Nephron (organoid): ENCODE results near the gene GPR176.
A peak's percentile ranks its signal among the peaks of the same experiment; 100 is the strongest.

Experiments used
- H3K27ac Mint-ChIP-seq, 3 experiments: 2 replicates each; pipeline ENCODE4 v1.8.0; 2020; ENCODE audit warnings: mixed read lengths in 3 of 3, mild to moderate bottlenecking in 2 of 3, moderate library complexity in 1 of 3
- H3K27me3 Mint-ChIP-seq: 2 replicates; pipeline ENCODE4 v1.8.0; 2021; ENCODE audit warnings: low read depth, mild to moderate bottlenecking, moderate library complexity, mixed read lengths
- H3K36me3 Mint-ChIP-seq: 2 replicates; pipeline ENCODE4 v1.8.0; 2020; ENCODE audit warnings: low read depth, mixed read lengths
- H3K4me1 Mint-ChIP-seq: 2 replicates; pipeline ENCODE4 v1.8.0; 2020; ENCODE audit warnings: mixed read lengths
- H3K4me3 Mint-ChIP-seq, 3 experiments: 2 replicates each; pipeline ENCODE4 v1.8.0; 2020; ENCODE audit warnings: mild to moderate bottlenecking in 3 of 3, mixed read lengths in 3 of 3, moderate library complexity in 2 of 3
- H3K9me3 Mint-ChIP-seq: 2 replicates; pipeline ENCODE4 v1.8.0; 2020; ENCODE audit warnings: mixed read lengths
- CTCF ChIP-seq, 3 experiments: fragments of 200-600 bp; sonication (generic); IDR thresholded peaks; one replicate each; pipeline ENCODE4 v1.5.0; 2021; ENCODE audit warnings: antibody characterized with exemption in 3 of 3; ENCODE audit not compliant: unreplicated experiment in 3 of 3

GPR176 gene

GRCh38 chr15:39942101-39942752 lies 22.2 kb upstream of the GPR176 start:
- Mint-ChIP-seq H3K27me3 (no peaks in the 10 kb centered on the region), H3K4me3 (no peak overlapping the region), H3K9me3 (peaks cover 2% of the 10 kb centered on the region), H3K36me3 (peaks cover 65% of the 10 kb centered on the region), H3K4me1 (peaks cover 26% of the 10 kb centered on the region), H3K27ac (peak overlapping the region in 1 of 3 experiments; percentile 59)
- no peak for TF ChIP-seq CTCF (IDR thresholded peaks at IDR 0.05; ENCODE audit: unreplicated experiment in 3 of 3)

- no peak overlapping the region for H3K27ac Mint-ChIP-seq
- H3K36me3 Mint-ChIP-seq = peaks cover 55% of the 10 kb centered on the region
- no peak overlapping the region for H3K4me3 Mint-ChIP-seq
- no peak for TF ChIP-seq CTCF (IDR thresholded peaks at IDR 0.05; ENCODE audit: unreplicated experiment in 3 of 3)
- H3K9me3 Mint-ChIP-seq = no peaks in the 10 kb centered on the region
- no peaks in the 10 kb centered on the region for H3K27me3 Mint-ChIP-seq
- H3K4me1 Mint-ChIP-seq = peaks cover 32% of the 10 kb centered on the region
These were observed 19.7 kb upstream of the GPR176 start for GRCh38 chr15:39939487-39940452.

- peaks cover 35% of the 10 kb centered on the region for H3K36me3 Mint-ChIP-seq
- no peaks in the 10 kb centered on the region for H3K9me3 Mint-ChIP-seq
- TF ChIP-seq CTCF (IDR thresholded peaks at IDR 0.05; ENCODE audit: unreplicated experiment in 3 of 3) = no peak
- H3K4me1 Mint-ChIP-seq = peaks cover 27% of the 10 kb centered on the region
- H3K27me3 Mint-ChIP-seq = no peaks in the 10 kb centered on the region
- H3K4me3 Mint-ChIP-seq = peak overlapping the region in 1 of 3 experiments; percentile 0
- no peak overlapping the region for H3K27ac Mint-ChIP-seq
These were observed 17.6 kb upstream of the GPR176 start for GRCh38 chr15:39937696-39938095.

- peak overlapping the region; percentile 34 to 60 (median 38) for H3K4me3 Mint-ChIP-seq
- no peak overlapping the region for H3K27ac Mint-ChIP-seq
- H3K36me3 Mint-ChIP-seq = peaks cover 30% of the 10 kb centered on the region
- H3K27me3 Mint-ChIP-seq = no peaks in the 10 kb centered on the region
- TF ChIP-seq CTCF (IDR thresholded peaks at IDR 0.05; ENCODE audit: unreplicated experiment in 3 of 3) = no peak
- peaks cover 25% of the 10 kb centered on the region for H3K4me1 Mint-ChIP-seq
- no peaks in the 10 kb centered on the region for H3K9me3 Mint-ChIP-seq
These were observed 16.6 kb upstream of the GPR176 start for GRCh38 chr15:39936681-39937080.

- H3K36me3 Mint-ChIP-seq = peaks cover 29% of the 10 kb centered on the region
- H3K9me3 Mint-ChIP-seq = no peaks in the 10 kb centered on the region
- no peak for TF ChIP-seq CTCF (IDR thresholded peaks at IDR 0.05; ENCODE audit: unreplicated experiment in 3 of 3)
- H3K27ac Mint-ChIP-seq = no peak overlapping the region
- no peaks in the 10 kb centered on the region for H3K27me3 Mint-ChIP-seq
- peaks cover 25% of the 10 kb centered on the region for H3K4me1 Mint-ChIP-seq
- peak overlapping the region; percentile 34 to 55 (median 42) for H3K4me3 Mint-ChIP-seq
These were observed 16.1 kb upstream of the GPR176 start for GRCh38 chr15:39936187-39936586.
